Measurements from ENCODE around the gene UGT1A5. TPM values are rescaled to one million over a fixed set of nuclear protein-coding genes. Genes with fewer than 3 reads are reported as not detected.

Gene UGT1A5
- total and polyA plus RNA-seq, 2 experiments from 2014 or later = not detected

- TF ChIP-seq, protein P1, sequence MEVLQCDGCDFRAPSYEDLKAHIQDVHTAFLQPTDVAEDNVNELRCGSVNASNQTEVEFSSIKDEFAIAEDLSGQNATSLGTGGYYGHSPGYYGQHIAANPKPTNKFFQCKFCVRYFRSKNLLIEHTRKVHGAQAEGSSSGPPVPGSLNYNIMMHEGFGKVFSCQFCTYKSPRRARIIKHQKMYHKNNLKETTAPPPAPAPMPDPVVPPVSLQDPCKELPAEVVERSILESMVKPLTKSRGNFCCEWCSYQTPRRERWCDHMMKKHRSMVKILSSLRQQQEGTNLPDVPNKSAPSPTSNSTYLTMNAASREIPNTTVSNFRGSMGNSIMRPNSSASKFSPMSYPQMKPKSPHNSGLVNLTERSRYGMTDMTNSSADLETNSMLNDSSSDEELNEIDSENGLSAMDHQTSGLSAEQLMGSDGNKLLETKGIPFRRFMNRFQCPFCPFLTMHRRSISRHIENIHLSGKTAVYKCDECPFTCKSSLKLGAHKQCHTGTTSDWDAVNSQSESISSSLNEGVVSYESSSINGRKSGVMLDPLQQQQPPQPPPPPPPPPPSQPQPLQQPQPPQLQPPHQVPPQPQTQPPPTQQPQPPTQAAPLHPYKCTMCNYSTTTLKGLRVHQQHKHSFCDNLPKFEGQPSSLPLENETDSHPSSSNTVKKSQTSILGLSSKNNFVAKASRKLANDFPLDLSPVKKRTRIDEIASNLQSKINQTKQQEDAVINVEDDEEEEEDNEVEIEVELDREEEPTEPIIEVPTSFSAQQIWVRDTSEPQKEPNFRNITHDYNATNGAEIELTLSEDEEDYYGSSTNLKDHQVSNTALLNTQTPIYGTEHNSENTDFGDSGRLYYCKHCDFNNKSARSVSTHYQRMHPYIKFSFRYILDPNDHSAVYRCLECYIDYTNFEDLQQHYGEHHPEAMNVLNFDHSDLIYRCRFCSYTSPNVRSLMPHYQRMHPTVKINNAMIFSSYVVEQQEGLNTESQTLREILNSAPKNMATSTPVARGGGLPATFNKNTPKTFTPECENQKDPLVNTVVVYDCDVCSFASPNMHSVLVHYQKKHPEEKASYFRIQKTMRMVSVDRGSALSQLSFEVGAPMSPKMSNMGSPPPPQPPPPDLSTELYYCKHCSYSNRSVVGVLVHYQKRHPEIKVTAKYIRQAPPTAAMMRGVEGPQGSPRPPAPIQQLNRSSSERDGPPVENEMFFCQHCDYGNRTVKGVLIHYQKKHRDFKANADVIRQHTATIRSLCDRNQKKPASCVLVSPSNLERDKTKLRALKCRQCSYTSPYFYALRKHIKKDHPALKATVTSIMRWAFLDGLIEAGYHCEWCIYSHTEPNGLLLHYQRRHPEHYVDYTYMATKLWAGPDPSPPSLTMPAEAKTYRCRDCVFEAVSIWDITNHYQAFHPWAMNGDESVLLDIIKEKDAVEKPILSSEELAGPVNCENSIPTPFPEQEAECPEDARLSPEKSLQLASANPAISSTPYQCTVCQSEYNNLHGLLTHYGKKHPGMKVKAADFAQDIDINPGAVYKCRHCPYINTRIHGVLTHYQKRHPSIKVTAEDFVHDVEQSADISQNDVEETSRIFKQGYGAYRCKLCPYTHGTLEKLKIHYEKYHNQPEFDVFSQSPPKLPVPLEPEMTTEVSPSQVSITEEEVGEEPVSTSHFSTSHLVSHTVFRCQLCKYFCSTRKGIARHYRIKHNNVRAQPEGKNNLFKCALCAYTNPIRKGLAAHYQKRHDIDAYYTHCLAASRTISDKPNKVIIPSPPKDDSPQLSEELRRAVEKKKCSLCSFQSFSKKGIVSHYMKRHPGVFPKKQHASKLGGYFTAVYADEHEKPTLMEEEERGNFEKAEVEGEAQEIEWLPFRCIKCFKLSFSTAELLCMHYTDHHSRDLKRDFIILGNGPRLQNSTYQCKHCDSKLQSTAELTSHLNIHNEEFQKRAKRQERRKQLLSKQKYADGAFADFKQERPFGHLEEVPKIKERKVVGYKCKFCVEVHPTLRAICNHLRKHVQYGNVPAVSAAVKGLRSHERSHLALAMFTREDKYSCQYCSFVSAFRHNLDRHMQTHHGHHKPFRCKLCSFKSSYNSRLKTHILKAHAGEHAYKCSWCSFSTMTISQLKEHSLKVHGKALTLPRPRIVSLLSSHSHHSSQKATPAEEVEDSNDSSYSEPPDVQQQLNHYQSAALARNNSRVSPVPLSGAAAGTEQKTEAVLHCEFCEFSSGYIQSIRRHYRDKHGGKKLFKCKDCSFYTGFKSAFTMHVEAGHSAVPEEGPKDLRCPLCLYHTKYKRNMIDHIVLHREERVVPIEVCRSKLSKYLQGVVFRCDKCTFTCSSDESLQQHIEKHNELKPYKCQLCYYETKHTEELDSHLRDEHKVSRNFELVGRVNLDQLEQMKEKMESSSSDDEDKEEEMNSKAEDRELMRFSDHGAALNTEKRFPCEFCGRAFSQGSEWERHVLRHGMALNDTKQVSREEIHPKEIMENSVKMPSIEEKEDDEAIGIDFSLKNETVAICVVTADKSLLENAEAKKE (CRISPR knock-in tag; IDR thresholded peaks at IDR 0.05) = no peak
- no peak for TF ChIP-seq JUNB (IDR thresholded peaks at IDR 0.05; ENCODE audit: unreplicated experiment)
- no peak for TF ChIP-seq STAT1 (IDR thresholded peaks at IDR 0.05; ENCODE audit: unreplicated experiment)
- no peak for TF ChIP-seq EZH2phosphoT487 (IDR thresholded peaks at IDR 0.05; ENCODE audit: unreplicated experiment)
- TF ChIP-seq REST (IDR thresholded peaks at IDR 0.05; ENCODE audit: unreplicated experiment) = no peak
Measured at GRCh38 chr2:233705911-233706506, 6.7 kb upstream of the UGT1A5 start (continued).

GRCh38 chr2:233706720-233707119 lies 6.0 kb upstream of the UGT1A5 start:
- no peak overlapping the region for H3K27ac ChIP-seq (ENCODE audit: low read depth)
- no peak for TF ChIP-seq ZNF114 (CRISPR knock-in tag; IDR thresholded peaks at IDR 0.05)
- TF ChIP-seq JUNB (IDR thresholded peaks at IDR 0.05; ENCODE audit: unreplicated experiment) = no peak

More at GRCh38 chr2:233706720-233707119, 6.0 kb upstream of the UGT1A5 start:
- H3K9me3 Mint-ChIP-seq = no peaks in the 10 kb centered on the region; the same call in 2 of the 3 replicates
- no peak overlapping the region for H3K4me3 Mint-ChIP-seq
- no peaks in the 10 kb centered on the region for H3K36me3 Mint-ChIP-seq (ENCODE audit: low read depth)
- Histone ChIP-seq H3K79me2 (replicated peaks; ENCODE audit: insufficient read depth) (no peaks in the 10 kb centered on the region), H3K27me3 (ENCODE audit: insufficient read depth) (no peaks in the 10 kb centered on the region), H3K4me2 (no peak overlapping the region), H3K4me3 (no peak overlapping the region), H3K36me3 (ENCODE audit: insufficient read depth) (no peaks in the 10 kb centered on the region), H3F3A (replicated peaks; ENCODE audit: low read depth) (no peaks in the 10 kb centered on the region), H2AFZ (no peak overlapping the region), H3K4me1 (ENCODE audit: insufficient read depth) (no peaks in the 10 kb centered on the region), H4K20me1 (replicated peaks; ENCODE audit: insufficient read depth) (no peaks in the 10 kb centered on the region), H3K9me2 (ENCODE audit: insufficient read depth) (peaks cover 5% of the 10 kb centered on the region; the same call in 1 of the 2 replicates)
- peaks cover 6% of the 10 kb centered on the region for H3K27me3 Mint-ChIP-seq (ENCODE audit: insufficient read depth, low read depth, poor library complexity)
- no peak for DNase-seq (ENCODE audit: low spot score)
- peaks cover 4% of the 10 kb centered on the region; the same call in 1 of the 3 replicates for H3K4me1 Mint-ChIP-seq
- no peak for ATAC-seq
- H3K27ac Mint-ChIP-seq = no peak overlapping the region

All from GM23338 (cell line).